Measurements from ENCODE around the gene CLASP1. TPM values are rescaled to one million over a fixed set of nuclear protein-coding genes. Genes with fewer than 3 reads are reported as not detected.

CLASP1 gene
- total RNA-seq, 1 experiment from 2014 or later, result 81.9 TPM

DNA sequence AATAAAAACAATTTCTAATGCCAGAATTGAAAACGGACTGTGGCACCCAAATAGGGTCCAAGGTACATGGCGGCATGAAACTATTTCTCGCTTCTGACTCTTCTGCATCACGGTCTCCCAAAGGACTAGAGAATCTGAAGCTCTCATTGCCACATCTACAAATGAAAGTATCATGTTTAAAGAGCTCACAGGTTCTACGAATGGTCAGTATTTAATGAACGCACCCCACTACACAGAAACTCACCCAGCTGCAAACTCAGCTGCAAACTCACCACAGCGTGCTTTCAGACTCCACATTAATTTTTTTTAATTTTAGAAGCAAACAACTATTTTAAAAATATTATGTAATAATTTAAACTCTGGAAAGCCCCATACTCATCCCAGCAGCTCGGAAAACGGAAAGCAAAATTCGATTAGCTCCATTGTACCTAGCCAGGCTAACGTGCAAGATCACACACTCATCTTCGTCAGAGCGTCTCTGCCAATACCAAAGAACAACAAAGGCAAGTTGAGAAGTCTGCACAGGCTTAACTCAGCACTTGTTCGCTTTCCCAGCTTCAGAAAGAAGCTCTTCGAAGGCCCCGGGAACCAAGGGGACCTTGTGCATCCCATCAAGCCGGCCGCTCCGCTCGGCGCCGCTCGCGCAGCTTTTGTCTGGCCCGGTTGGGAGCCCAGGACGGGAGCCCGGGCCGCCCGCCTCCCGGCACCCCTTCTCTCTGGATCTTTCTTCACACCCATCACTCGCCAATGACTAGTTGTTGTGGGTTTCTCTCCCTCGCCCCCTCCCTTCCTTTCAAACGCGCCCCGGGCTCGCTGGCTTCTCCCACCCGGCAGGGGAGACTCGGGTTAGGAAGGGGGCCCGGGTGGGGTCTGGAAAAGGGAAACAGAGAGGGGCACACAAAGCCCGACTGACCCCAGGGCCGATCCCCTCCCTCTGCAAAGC, 785 bp downstream of the CLASP1 start:
- peaks cover 26% of the 10 kb centered on the region for H3K36me3 Mint-ChIP-seq (ENCODE audit: insufficient read depth, unreplicated experiment)
- peak overlapping the region; percentile 97 for H3K27ac Mint-ChIP-seq (ENCODE audit: low read depth, unreplicated experiment)
- BruUV-seq (replicated peaks), result no TSS peak
- H3K4me1 Mint-ChIP-seq (ENCODE audit: insufficient read depth, unreplicated experiment), result peaks cover 26% of the 10 kb centered on the region
- DNase-seq (ENCODE audit: unreplicated experiment), result peak; percentile 56
- ChIA-PET POLR2A (interaction anchor here (0.7 to 5.6 kb wide), 23 partner anchors 8 to 168 kb away, joined by 3 to 141 read pairs (median 8); partner anchors contain the start of gene RNU4ATAC), CTCF (interaction anchor here (0.6 to 1.2 kb wide), 7 partner anchors 16 to 118 kb away, joined by 3 to 5 read pairs (median 3); partner anchors contain the start of gene RNU4ATAC)
- H3K27me3 Mint-ChIP-seq (ENCODE audit: insufficient read depth, unreplicated experiment), result no peaks in the 10 kb centered on the region
- intact Hi-C loops (cut with micrococcal nuclease), result loop anchor here (1.0 to 5.0 kb wide), 3 partner anchors 51 to 246 kb away; no protein-coding TSS in a partner anchor
- peak overlapping the region; percentile 89 for H3K4me3 Mint-ChIP-seq (ENCODE audit: unreplicated experiment)
- TF ChIP-seq, protein P1, sequence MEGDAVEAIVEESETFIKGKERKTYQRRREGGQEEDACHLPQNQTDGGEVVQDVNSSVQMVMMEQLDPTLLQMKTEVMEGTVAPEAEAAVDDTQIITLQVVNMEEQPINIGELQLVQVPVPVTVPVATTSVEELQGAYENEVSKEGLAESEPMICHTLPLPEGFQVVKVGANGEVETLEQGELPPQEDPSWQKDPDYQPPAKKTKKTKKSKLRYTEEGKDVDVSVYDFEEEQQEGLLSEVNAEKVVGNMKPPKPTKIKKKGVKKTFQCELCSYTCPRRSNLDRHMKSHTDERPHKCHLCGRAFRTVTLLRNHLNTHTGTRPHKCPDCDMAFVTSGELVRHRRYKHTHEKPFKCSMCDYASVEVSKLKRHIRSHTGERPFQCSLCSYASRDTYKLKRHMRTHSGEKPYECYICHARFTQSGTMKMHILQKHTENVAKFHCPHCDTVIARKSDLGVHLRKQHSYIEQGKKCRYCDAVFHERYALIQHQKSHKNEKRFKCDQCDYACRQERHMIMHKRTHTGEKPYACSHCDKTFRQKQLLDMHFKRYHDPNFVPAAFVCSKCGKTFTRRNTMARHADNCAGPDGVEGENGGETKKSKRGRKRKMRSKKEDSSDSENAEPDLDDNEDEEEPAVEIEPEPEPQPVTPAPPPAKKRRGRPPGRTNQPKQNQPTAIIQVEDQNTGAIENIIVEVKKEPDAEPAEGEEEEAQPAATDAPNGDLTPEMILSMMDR (IDR thresholded peaks at IDR 0.05; ENCODE audit: unreplicated experiment), result no peak
- no peaks in the 10 kb centered on the region for H3K9me3 Mint-ChIP-seq (ENCODE audit: unreplicated experiment)

DNA sequence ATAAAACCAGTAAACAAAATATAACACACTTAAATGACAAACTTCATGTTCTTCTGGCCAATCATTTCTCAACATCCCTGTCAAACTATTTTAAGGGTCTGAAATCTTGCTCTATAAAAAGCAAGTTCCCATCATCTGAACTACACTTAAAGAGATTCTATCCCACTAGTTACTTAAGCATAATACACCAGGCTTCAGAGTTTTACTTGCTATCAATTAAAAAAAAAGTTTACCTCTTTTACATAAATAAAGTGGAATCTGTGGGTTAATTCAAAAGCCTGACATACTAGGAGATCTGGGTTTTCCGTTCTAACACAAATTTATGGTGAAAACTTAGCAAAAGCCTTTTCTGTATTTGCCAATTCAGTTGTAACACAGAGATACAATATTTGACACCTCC, 1.9 kb downstream of the CLASP1 start:
- Mint-ChIP-seq H3K36me3 (ENCODE audit: insufficient read depth, unreplicated experiment) (peaks cover 34% of the 10 kb centered on the region), H3K4me3 (ENCODE audit: unreplicated experiment) (peak overlapping the region; percentile 89), H3K4me1 (ENCODE audit: insufficient read depth, unreplicated experiment) (peaks cover 26% of the 10 kb centered on the region), H3K27ac (ENCODE audit: low read depth, unreplicated experiment) (peak overlapping the region; percentile 97), H3K27me3 (ENCODE audit: insufficient read depth, unreplicated experiment) (no peaks in the 10 kb centered on the region), H3K9me3 (ENCODE audit: unreplicated experiment) (no peaks in the 10 kb centered on the region)
- TF ChIP-seq, protein P1 (IDR thresholded peaks at IDR 0.05; ENCODE audit: unreplicated experiment), result no peak
- DNase-seq (ENCODE audit: unreplicated experiment), result no peak
- no TSS peak for BruUV-seq (replicated peaks)
- intact Hi-C loops (cut with micrococcal nuclease), result loop anchor here (5.0 kb wide), 1 partner anchor 50 kb away; no protein-coding TSS in a partner anchor
- CTCF ChIA-PET, result interaction anchor here (1.2 kb wide), 1 partner anchor 116 kb away, joined by 3 read pairs; no protein-coding TSS in a partner anchor
- POLR2A ChIA-PET, result interaction anchor here (1.2 to 5.6 kb wide), 10 partner anchors 9 to 167 kb away, joined by 3 to 141 read pairs (median 10); partner anchors contain the start of gene RNU4ATAC

DNA sequence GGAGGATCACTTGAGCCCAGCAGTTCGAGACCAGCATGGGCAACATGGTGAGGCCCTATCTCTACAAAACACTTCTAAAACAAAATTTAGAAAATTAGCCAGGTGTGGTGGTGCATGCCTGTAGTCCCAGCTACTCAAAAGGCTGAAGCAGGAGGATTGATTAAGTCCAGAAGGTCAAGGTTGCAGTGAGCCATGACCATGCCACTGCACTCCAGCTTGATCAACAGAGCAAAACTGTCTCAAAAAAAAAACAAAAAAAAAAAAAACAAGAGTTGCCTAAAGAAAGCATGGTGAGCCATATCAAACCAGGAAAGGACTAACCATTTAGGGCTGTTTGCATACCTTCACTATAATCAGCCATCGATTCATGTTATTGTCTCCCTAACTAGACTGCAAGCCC, 4.5 kb downstream of the CLASP1 start:
- peak overlapping the region; percentile 32 for H3K27ac Mint-ChIP-seq (ENCODE audit: low read depth, unreplicated experiment)

More for the DNA sequence above, 4.5 kb downstream of the CLASP1 start:
- intact Hi-C loops (cut with micrococcal nuclease), result loop anchor here (5.0 kb wide), 1 partner anchor 47 kb away; no protein-coding TSS in a partner anchor
- BruUV-seq (replicated peaks), result no TSS peak
- ChIA-PET CTCF (no interaction called here), POLR2A (interaction anchor here (0.7 to 1.6 kb wide), 4 partner anchors 55 to 154 kb away, joined by 3 read pairs; partner anchors contain the start of gene RNU4ATAC)
- DNase-seq (ENCODE audit: unreplicated experiment), result no peak
- TF ChIP-seq, protein P1 (IDR thresholded peaks at IDR 0.05; ENCODE audit: unreplicated experiment), result no peak
- H3K9me3 Mint-ChIP-seq (ENCODE audit: unreplicated experiment), result no peaks in the 10 kb centered on the region
- H3K4me1 Mint-ChIP-seq (ENCODE audit: insufficient read depth, unreplicated experiment), result peaks cover 26% of the 10 kb centered on the region
- peaks cover 34% of the 10 kb centered on the region for H3K36me3 Mint-ChIP-seq (ENCODE audit: insufficient read depth, unreplicated experiment)
- no peaks in the 10 kb centered on the region for H3K27me3 Mint-ChIP-seq (ENCODE audit: insufficient read depth, unreplicated experiment)
- no peak overlapping the region for H3K4me3 Mint-ChIP-seq (ENCODE audit: unreplicated experiment)

Data from MCF 10A (cell line).